ENCODE results near the gene CLCN4.

CLCN4 gene

GRCh38 chrX:10156199-10157031, at the start of gene CLCN4:
CLCN4 (plus strand) TSS chrX:10156975; CDS start chrX:10185033, 28,058 bp downstream.
- DNase-seq: no peak

- no peak for DNase-seq
Measured at GRCh38 chrX:10107483-10107882, 49.3 kb upstream of the CLCN4 start.

GRCh38 chrX:10108288-10108687, 48.5 kb upstream of the CLCN4 start:
- DNase-seq: no peak

GRCh38 chrX:10109695-10110094, 47.1 kb upstream of the CLCN4 start:
- no peak for DNase-seq

GRCh38 chrX:10110316-10110935, 46.3 kb upstream of the CLCN4 start:
- DNase-seq: no peak

- peak; percentile 64 to 74 for DNase-seq
Measured at GRCh38 chrX:10110984-10111363, 45.8 kb upstream of the CLCN4 start.

- peak; percentile 56 to 60 for DNase-seq
Measured at GRCh38 chrX:10111364-10112148, 45.2 kb upstream of the CLCN4 start.

GRCh38 chrX:10112510-10112909, 44.3 kb upstream of the CLCN4 start:
- no peak for DNase-seq

GRCh38 chrX:10115082-10115481, 41.7 kb upstream of the CLCN4 start:
- no peak for DNase-seq

GRCh38 chrX:10117301-10117700, 39.5 kb upstream of the CLCN4 start:
- DNase-seq: no peak

GRCh38 chrX:10117864-10118377, 38.9 kb upstream of the CLCN4 start:
- no peak for DNase-seq

- no peak for DNase-seq
Measured at GRCh38 chrX:10118530-10118929, 38.2 kb upstream of the CLCN4 start.

- DNase-seq: peak; percentile 50 to 54
Measured at GRCh38 chrX:10119399-10119990, 37.3 kb upstream of the CLCN4 start.

GRCh38 chrX:10120331-10120730, 36.4 kb upstream of the CLCN4 start:
- DNase-seq: no peak

GRCh38 chrX:10120828-10121227, 35.9 kb upstream of the CLCN4 start:
- no peak for DNase-seq

GRCh38 chrX:10121787-10122186, 35.0 kb upstream of the CLCN4 start:
- no peak for DNase-seq

GRCh38 chrX:10124506-10125247, 32.1 kb upstream of the CLCN4 start:
- no peak for DNase-seq

- DNase-seq: no peak
Measured at GRCh38 chrX:10125248-10125615, 31.5 kb upstream of the CLCN4 start.

- no peak for DNase-seq
Measured at GRCh38 chrX:10126044-10126443, 30.7 kb upstream of the CLCN4 start.

- no peak for DNase-seq
Measured at GRCh38 chrX:10126834-10127233, 29.9 kb upstream of the CLCN4 start.

- no peak for DNase-seq
Measured at GRCh38 chrX:10128386-10128785, 28.4 kb upstream of the CLCN4 start.

- no peak for DNase-seq
Measured at GRCh38 chrX:10129229-10129628, 27.5 kb upstream of the CLCN4 start.
